Measurements from ENCODE around the gene ZNF236. TPM values are rescaled to one million over a fixed set of nuclear protein-coding genes. Genes with fewer than 3 reads are reported as not detected.

Gene ZNF236
- total and polyA plus RNA-seq, 2 of the 13 experiments (the other 11 are each of a cell fraction or from before 2014, with no cell fraction given): 3.0 to 7.2 TPM

DNA sequence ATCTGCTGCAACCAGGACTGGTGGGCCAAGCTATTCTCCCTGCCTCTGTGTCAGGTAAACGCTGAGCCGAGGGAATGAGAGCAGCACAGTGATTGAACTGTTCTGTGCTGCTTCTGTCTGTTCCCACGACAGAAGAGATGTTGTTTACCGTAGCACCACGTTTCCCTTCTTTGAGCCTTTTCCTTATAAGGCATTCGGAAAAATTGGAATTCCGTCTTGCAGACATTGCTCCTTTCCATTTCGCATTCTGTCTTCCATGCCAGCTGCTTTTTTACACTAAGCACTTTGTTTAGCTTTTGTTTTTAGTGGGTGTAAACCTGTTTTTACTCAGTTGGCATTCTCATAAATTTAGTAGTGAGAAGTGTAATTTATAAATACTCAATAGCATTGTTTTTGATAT, 103.1 kb downstream of the ZNF236 start:
- ATAC-seq: no peak
- 96% methylated on average over 8 of the region's 8 CpGs for WGBS (ENCODE audit: low lambda C conversion rate)
- H3K27me3 ChIP-seq (ENCODE audit: control insufficient read depth in 1 of 2, insufficient read depth in 2 of 2, low read length in 2 of 2): no peaks in the 10 kb centered on the region
- CTCF ChIA-PET (ENCODE audit: low intra/inter-chr PET ratio, low total read pairs): no interaction called here
- H3K9ac ChIP-seq (ENCODE audit: insufficient read depth, low read depth, low read length): no peak overlapping the region
- POLR2A ChIA-PET: no interaction called here
- H3K27ac ChIP-seq (ENCODE audit: extremely low read length, insufficient read depth, low read length): no peak overlapping the region
- H3K36me3 ChIP-seq (replicated peaks in 1 of 2; ENCODE audit: control insufficient read depth in 1 of 2, insufficient read depth in 2 of 2, low read length in 2 of 2): peaks cover 17 to 61% of the 10 kb centered on the region in 2 experiments; a peak in 4 of 5 replicates
- no peaks in the 10 kb centered on the region for H4K20me1 ChIP-seq (ENCODE audit: insufficient read depth, low read length)
- H3K9me3 ChIP-seq (ENCODE audit: low read length): no peaks in the 10 kb centered on the region
- H3K4me3 ChIP-seq (replicated peaks in 1 of 3; ENCODE audit: insufficient read depth in 1 of 3, low read depth in 2 of 3, low read length in 3 of 3): no peak overlapping the region
- no TSS peak for BruUV-seq (replicated peaks)
- intact Hi-C loops (cut with micrococcal nuclease; ENCODE audit: unreplicated experiment): no loop called here
- in situ Hi-C loops (cut with HindIII; ENCODE audit: extremely low pct_ligation_motif_present, low pct_unique_long_range_greater_than_20kb): no loop called here
- H3K79me2 ChIP-seq (ENCODE audit: insufficient read depth, low read length): no peaks in the 10 kb centered on the region
- no peak for FAIRE-seq
- no peak for TF ChIP-seq HCFC1 (IDR thresholded peaks at IDR 0.05; ENCODE audit: low read depth, low read length)
- no peak for TF ChIP-seq HOXA3 (CRISPR knock-in tag; IDR thresholded peaks at IDR 0.05)
- TF ChIP-seq ZNF460 (CRISPR knock-in tag; IDR thresholded peaks at IDR 0.05; ENCODE audit: borderline replicate concordance): no peak
- no peak for TF ChIP-seq ZNF580 (CRISPR knock-in tag; IDR thresholded peaks at IDR 0.05; ENCODE audit: borderline replicate concordance, low read depth)
- no peak for TF ChIP-seq FOXP4 (CRISPR knock-in tag; IDR thresholded peaks at IDR 0.05)
- no peak for TF ChIP-seq ZNF672 (CRISPR knock-in tag; IDR thresholded peaks at IDR 0.05)
- no peak for TF ChIP-seq FOSL1 (CRISPR knock-in tag; IDR thresholded peaks at IDR 0.05; ENCODE audit: borderline replicate concordance)
- TF ChIP-seq GLMP (CRISPR knock-in tag; IDR thresholded peaks at IDR 0.05; ENCODE audit: borderline replicate concordance): no peak
- no peak for TF ChIP-seq ZFP36L2 (CRISPR knock-in tag; IDR thresholded peaks at IDR 0.05)
- TF ChIP-seq PTBP1 (IDR thresholded peaks at IDR 0.05; ENCODE audit: low read depth, low read length, poor library complexity, severe bottlenecking): no peak
- TF ChIP-seq ZNF570 (CRISPR knock-in tag; IDR thresholded peaks at IDR 0.05; ENCODE audit: borderline replicate concordance): no peak
- no peak for TF ChIP-seq ZBTB7B (CRISPR knock-in tag; IDR thresholded peaks at IDR 0.05)
- DNase-seq (ENCODE audit: low spot score): no peak
- no peak overlapping the region for H2AFZ ChIP-seq (ENCODE audit: low read length)
- H3K4me2 ChIP-seq (ENCODE audit: low read depth, low read length): no peak overlapping the region
- no peaks in the 10 kb centered on the region for H3K4me1 ChIP-seq (ENCODE audit: insufficient read depth, low read length)
